ENCODE data around the gene ZNF469.

Gene ZNF469

GRCh38 chr16:88346680-88347505, 35.9 kb upstream of the ZNF469 start:
- no peak for DNase-seq

GRCh38 chr16:88347656-88348376, 34.9 kb upstream of the ZNF469 start:
- DNase-seq: peak; percentile 18

GRCh38 chr16:88348377-88349152, 34.2 kb upstream of the ZNF469 start:
- DNase-seq: no peak

- DNase-seq: no peak
Measured at GRCh38 chr16:88349153-88349902, 33.4 kb upstream of the ZNF469 start.

GRCh38 chr16:88349903-88350900, 32.6 kb upstream of the ZNF469 start:
- DNase-seq: no peak

GRCh38 chr16:88350922-88351321, 31.8 kb upstream of the ZNF469 start:
- no peak for DNase-seq

GRCh38 chr16:88351491-88352101, 31.2 kb upstream of the ZNF469 start:
- DNase-seq: no peak

- no peak for DNase-seq
Measured at GRCh38 chr16:88352261-88353200, 30.2 kb upstream of the ZNF469 start.

- DNase-seq: no peak
Measured at GRCh38 chr16:88353232-88353631, 29.5 kb upstream of the ZNF469 start.

GRCh38 chr16:88353691-88354090, 29.1 kb upstream of the ZNF469 start:
- no peak for DNase-seq

- no peak for DNase-seq
Measured at GRCh38 chr16:88354229-88355092, 28.3 kb upstream of the ZNF469 start.

- DNase-seq: no peak
Measured at GRCh38 chr16:88355093-88355388, 27.7 kb upstream of the ZNF469 start.

GRCh38 chr16:88355389-88356123, 27.2 kb upstream of the ZNF469 start:
- no peak for DNase-seq

- no peak for DNase-seq
Measured at GRCh38 chr16:88356124-88356726, 26.5 kb upstream of the ZNF469 start.

- no peak for DNase-seq
Measured at GRCh38 chr16:88356727-88357199, 26.0 kb upstream of the ZNF469 start.

- DNase-seq: no peak
Measured at GRCh38 chr16:88357317-88358022, 25.3 kb upstream of the ZNF469 start.

GRCh38 chr16:88358023-88358420, 24.7 kb upstream of the ZNF469 start:
- DNase-seq: no peak
